B cell (primary cell): ENCODE measurements around the gene NXF3. TPM values are rescaled to one million over a fixed set of nuclear protein-coding genes. Genes with fewer than 3 reads are reported as not detected.
"Not testable (repeated sequence)": the region's sequence is repeated elsewhere in the genome, so short reads cannot be mapped to it uniquely, and the experiment has no call there.

Source experiments
- ATAC-seq: fragments of 200-7000 bp; cut with Tn5 transposase; one replicate; pipeline ENCODE4 v1.10.0; 2021; ENCODE audit warnings: low read depth, mild to moderate bottlenecking, moderate number of reproducible peaks, moderate library complexity
- CTCF ChIA-PET: fragments of 350-600 bp; sonication (Branson Sonifier 250); formaldehyde crosslinking; loops from one replicate; lab custom pipeline; 2021; ENCODE audit warnings: antibody characterized with exemption, inconsistent platforms; lab: Charles Lee
- POLR2A ChIA-PET: fragments of 350-600 bp; sonication (Branson Sonifier 250); formaldehyde crosslinking; loops from one replicate; lab custom pipeline; 2021; ENCODE audit warnings: antibody characterized with exemption; lab: Charles Lee
- DNase-seq: peaks from one replicate; pipeline ENCODE4 v3.0.0; 2013
- H2AFZ ChIP-seq: 2 replicates; pipeline ENCODE4 v1.6.1; 2012; ENCODE audit warnings: mild to moderate bottlenecking, low read depth, low read length; ENCODE audit not compliant: insufficient read depth, poor library complexity, severe bottlenecking
- H3K27ac ChIP-seq, 2 donors: 1 replicate in 1 of 2; 2 replicates in 1 of 2; pipeline ENCODE4 v1.5.1; 2012 to 2013; ENCODE audit warnings: low read length in 2 of 2, mild to moderate bottlenecking in 2 of 2, moderate library complexity in 1 of 2
- H3K27me3 ChIP-seq, 4 experiments: fragments of 200-600 bp in 1 of 4; sonication (generic) in 1 of 4; replicated peaks in 1 of 4; 1 replicate in 2 of 4; 2 replicates in 2 of 4; pipeline versions ENCODE4 v1.6.1 to v1.7.0; 2013 to 2016; ENCODE audit warnings: low read length in 3 of 4, mild to moderate bottlenecking in 2 of 4, mixed read lengths in 1 of 4, moderate library complexity in 1 of 4; ENCODE audit not compliant: insufficient read depth in 4 of 4, control insufficient read depth in 3 of 4; ENCODE audit errors: control extremely low read depth in 1 of 4
- H3K36me3 ChIP-seq, 2 experiments: replicated peaks in 1 of 2; 1 replicate in 1 of 2; 2 replicates in 1 of 2; pipeline versions ENCODE4 v1.6.1 to v1.7.1; 2013; ENCODE audit warnings: low read length in 1 of 2; ENCODE audit not compliant: insufficient read depth in 2 of 2, control insufficient read depth in 1 of 2; ENCODE audit errors: control extremely low read depth in 1 of 2, extremely low read depth in 1 of 2
- H3K4me1 ChIP-seq, 2 donors: fragments of 200-600 bp in 1 of 2; sonication (generic) in 1 of 2; 1 replicate in 1 of 2; 2 replicates in 1 of 2; pipeline versions ENCODE4 v1.5.1 to v1.6.1; 2013 to 2017; ENCODE audit warnings: low read length in 2 of 2; ENCODE audit not compliant: control insufficient read depth in 2 of 2, insufficient read depth in 2 of 2
- H3K4me2 ChIP-seq: replicated peaks from 2 replicates; pipeline ENCODE3; 2012; ENCODE audit warnings: mild to moderate bottlenecking, low read depth, low read length; ENCODE audit not compliant: poor library complexity, severe bottlenecking
- H3K4me3 ChIP-seq, 5 experiments: fragments of 200-600 bp in 1 of 5; sonication (generic) in 1 of 5; 1 replicate in 3 of 5; 2 replicates in 2 of 5; pipeline versions ENCODE4 v1.5.1 to v1.7.0; 2011 to 2016; ENCODE audit warnings: low read length in 4 of 5, mild to moderate bottlenecking in 4 of 5, low read depth in 2 of 5, control low read depth in 1 of 5, moderate library complexity in 1 of 5; ENCODE audit not compliant: insufficient read depth in 1 of 5; ENCODE audit errors: control extremely low read depth in 1 of 5, extremely low read depth in 1 of 5
- H3K79me2 ChIP-seq: fragments of 200-600 bp; sonication (generic); one replicate; pipeline ENCODE4 v1.6.0; 2016; ENCODE audit warnings: low read length; ENCODE audit not compliant: control insufficient read depth, insufficient read depth
- H3K9ac ChIP-seq: fragments of 200-600 bp; sonication (generic); 2 replicates; pipeline ENCODE4 v1.6.1; 2017; ENCODE audit warnings: mild to moderate bottlenecking, low read length, moderate library complexity
- H3K9me3 ChIP-seq, 3 donors: one replicate each; pipeline versions ENCODE4 v1.6.1 to v1.7.1; 2013; ENCODE audit warnings: low read length in 2 of 3; ENCODE audit not compliant: control insufficient read depth in 2 of 3, insufficient read depth in 1 of 3; ENCODE audit errors: control extremely low read depth in 1 of 3
- H4K20me1 ChIP-seq: 2 replicates; pipeline ENCODE4 v1.6.0; 2012; ENCODE audit warnings: mild to moderate bottlenecking, low read length; ENCODE audit not compliant: insufficient read depth, control insufficient read depth, poor library complexity, severe bottlenecking
- H3K27ac Mint-ChIP-seq: one replicate; pipeline ENCODE4 v1.8.0; 2021; ENCODE audit warnings: mixed read lengths
- H3K27me3 Mint-ChIP-seq: one replicate; pipeline ENCODE4 v1.8.0; 2021; ENCODE audit warnings: mixed read lengths
- H3K4me1 Mint-ChIP-seq: one replicate; pipeline ENCODE4 v1.8.0; 2021; ENCODE audit warnings: mixed read lengths
- H3K4me3 Mint-ChIP-seq: one replicate; pipeline ENCODE4 v1.8.0; 2021; ENCODE audit warnings: mixed read lengths
- H3K9me3 Mint-ChIP-seq: one replicate; pipeline ENCODE4 v1.8.0; 2022; ENCODE audit warnings: mixed read lengths; ENCODE audit not compliant: insufficient read depth
- CTCF ChIP-seq: fragments of 200-600 bp; IDR thresholded peaks from one replicate; pipeline ENCODE4 v1.8.0; 2022; ENCODE audit warnings: antibody characterized with exemption, mild to moderate bottlenecking
- EZH2 ChIP-seq: IDR thresholded peaks from 2 replicates; pipeline ENCODE4 v1.6.1; 2012; ENCODE audit warnings: borderline replicate concordance, low read depth, mild to moderate bottlenecking, moderate library complexity, low read length; ENCODE audit not compliant: insufficient read depth, poor library complexity, severe bottlenecking
- WGBS: methylation state at CpG from one replicate; pipeline ENCODE4 v1.1.5; 2013; ENCODE audit warnings: missing lambda C conversion rate; ENCODE audit not compliant: insufficient coverage; 5-methylcytosine and 5-hydroxymethylcytosine counted together
- intact Hi-C: fragments of 100-400 bp; cut with micrococcal nuclease; formaldehyde crosslinking; loops from one replicate; pipeline ENCODE4 v1.10.0; 2022
- polyA plus RNA-seq: library from polyadenylated mRNA; depleted of rRNA; stranded (reverse); fragments of >200 nt; gene quantifications from 2 replicates; pipeline ENCODE4 v1.2.3, GENCODE V29; 2012
- total RNA-seq, 2 donors: library from RNA; stranded (reverse); fragments of 120-200 nt in 1 of 2; gene quantifications; 1 replicate in 1 of 2; 2 replicates in 1 of 2; pipeline versions ENCODE4 v1.2.3 to v1.2.4, GENCODE V29; 2013 to 2022

The NXF3 gene
- total and polyA plus RNA-seq, 2 donors (not counting 1 experiment from before 2014, with no cell fraction given), result not detected

GRCh38 chrX:103052625-103053024, 40.3 kb downstream of the NXF3 start:
- Histone ChIP-seq H3K27me3 (no peaks in the 10 kb centered on the region), H3K4me2 (no peak overlapping the region), H3K9ac (no peak overlapping the region), H3K4me3 (no peak overlapping the region), H3K79me2 (no peaks in the 10 kb centered on the region), H3K36me3 (no peaks in the 10 kb centered on the region), H3K4me1 (no peaks in the 10 kb centered on the region), H4K20me1 (no peaks in the 10 kb centered on the region), H3K27ac (no peak overlapping the region), H2AFZ (no peak overlapping the region), H3K9me3 (no peaks in the 10 kb centered on the region)
- Mint-ChIP-seq H3K27me3 (peaks cover 9% of the 10 kb centered on the region), H3K9me3 (no peaks in the 10 kb centered on the region), H3K27ac (no peak overlapping the region), H3K4me3 (no peak overlapping the region), H3K4me1 (no peaks in the 10 kb centered on the region)
- no peak for ATAC-seq
- ChIA-PET POLR2A (no interaction called here), CTCF (no interaction called here)
- intact Hi-C loops, result no loop called here
- no peak for DNase-seq
- TF ChIP-seq CTCF, result no peak
- no peak for TF ChIP-seq EZH2

GRCh38 chrX:103051260-103051789, 41.6 kb downstream of the NXF3 start:
- no peaks in the 10 kb centered on the region for H4K20me1 ChIP-seq
- H3K27me3 ChIP-seq, result no peaks in the 10 kb centered on the region
- no peaks in the 10 kb centered on the region for H3K4me1 ChIP-seq
- no peaks in the 10 kb centered on the region for H3K79me2 ChIP-seq
- no peak overlapping the region for H2AFZ ChIP-seq
- Mint-ChIP-seq H3K4me3 (no peak overlapping the region), H3K27me3 (peaks cover 5% of the 10 kb centered on the region), H3K4me1 (no peaks in the 10 kb centered on the region), H3K27ac (no peak overlapping the region), H3K9me3 (no peaks in the 10 kb centered on the region)
- 23% methylated on average over 5 of the region's 8 CpGs for WGBS
- no peaks in the 10 kb centered on the region for H3K36me3 ChIP-seq
- no peaks in the 10 kb centered on the region for H3K9me3 ChIP-seq
- H3K9ac ChIP-seq, result no peak overlapping the region
- no peak for ATAC-seq
- no peak for DNase-seq
- ChIA-PET POLR2A (no interaction called here), CTCF (no interaction called here)
- no peak overlapping the region for H3K4me2 ChIP-seq
- H3K27ac ChIP-seq, result no peak overlapping the region
- no peak overlapping the region for H3K4me3 ChIP-seq
- TF ChIP-seq CTCF (no peak), EZH2 (no peak)
- intact Hi-C loops, result no loop called here

GRCh38 chrX:103033371-103033770, 59.6 kb downstream of the NXF3 start:
- DNase-seq, H3K4me3 Mint-ChIP-seq, H3K27ac ChIP-seq, H4K20me1 ChIP-seq, H3K9me3 ChIP-seq, H3K9ac ChIP-seq, H3K27me3 ChIP-seq, H3K4me2 ChIP-seq, H3K27ac Mint-ChIP-seq, POLR2A ChIA-PET, ATAC-seq, H3K4me1 ChIP-seq, H3K4me3 ChIP-seq, H3K36me3 ChIP-seq, H3K9me3 Mint-ChIP-seq, intact Hi-C loops, H3K79me2 ChIP-seq, H3K4me1 Mint-ChIP-seq, H3K27me3 Mint-ChIP-seq, CTCF ChIA-PET, H2AFZ ChIP-seq: not testable (repeated sequence)
- no CpG with 5 or more reads among the region's 1 CpG for WGBS
